ENCODE data around the gene ZNF726.
A peak's percentile ranks its signal among the peaks of the same experiment; 100 is the strongest.
"Not testable (repeated sequence)": the region's sequence is repeated elsewhere in the genome, so short reads cannot be mapped to it uniquely, and the experiment has no call there.

Gene ZNF726

GRCh38 chr19:23914402-23915286, at the start of gene ZNF726:
Gene ZNF726 (plus strand): TSS chr19:23914886. CDS start chr19:23914995, 109 bp downstream.
- DNase-seq (ENCODE audit: low read depth) = peak; percentile 91

GRCh38 chr19:23867895-23868294, 46.8 kb upstream of the ZNF726 start:
- DNase-seq (ENCODE audit: low read depth) = no peak

GRCh38 chr19:23868630-23869029, 46.1 kb upstream of the ZNF726 start:
- no peak for DNase-seq (ENCODE audit: low read depth)

GRCh38 chr19:23872282-23872919, 42.3 kb upstream of the ZNF726 start:
- no peak for DNase-seq (ENCODE audit: low read depth)

- no peak for DNase-seq (ENCODE audit: low read depth)
Observed at GRCh38 chr19:23876261-23876660, 38.4 kb upstream of the ZNF726 start.

GRCh38 chr19:23876756-23877155, 37.9 kb upstream of the ZNF726 start:
- DNase-seq (ENCODE audit: low read depth) = not testable (repeated sequence)

- DNase-seq (ENCODE audit: low read depth) = no peak
Observed at GRCh38 chr19:23882493-23882892, 32.2 kb upstream of the ZNF726 start.

- DNase-seq (ENCODE audit: low read depth) = no peak
Observed at GRCh38 chr19:23884363-23884762, 30.3 kb upstream of the ZNF726 start.

GRCh38 chr19:23887642-23888041, 27.0 kb upstream of the ZNF726 start:
- no peak for DNase-seq (ENCODE audit: low read depth)

GRCh38 chr19:23896096-23896495, 18.6 kb upstream of the ZNF726 start:
- DNase-seq (ENCODE audit: low read depth) = not testable (repeated sequence)

GRCh38 chr19:23896912-23897311, 17.8 kb upstream of the ZNF726 start:
- no peak for DNase-seq (ENCODE audit: low read depth)

GRCh38 chr19:23901360-23901759, 13.3 kb upstream of the ZNF726 start:
- DNase-seq (ENCODE audit: low read depth) = no peak

- no peak for DNase-seq (ENCODE audit: low read depth)
Observed at GRCh38 chr19:23904406-23904805, 10.3 kb upstream of the ZNF726 start.

GRCh38 chr19:23905771-23906170, 8.9 kb upstream of the ZNF726 start:
- DNase-seq (ENCODE audit: low read depth) = no peak

GRCh38 chr19:23906835-23907234, 7.9 kb upstream of the ZNF726 start:
- DNase-seq (ENCODE audit: low read depth) = no peak

- DNase-seq (ENCODE audit: low read depth) = no peak
Observed at GRCh38 chr19:23908165-23908564, 6.5 kb upstream of the ZNF726 start.

GRCh38 chr19:23909222-23909621, 5.5 kb upstream of the ZNF726 start:
- DNase-seq (ENCODE audit: low read depth) = no peak

- DNase-seq (ENCODE audit: low read depth) = no peak
Observed at GRCh38 chr19:23913931-23914330, 755 bp upstream of the ZNF726 start.

- peak; percentile 27 for DNase-seq (ENCODE audit: low read depth)
Observed at GRCh38 chr19:23916991-23917390, 2.3 kb downstream of the ZNF726 start.

GRCh38 chr19:23917856-23918255, 3.2 kb downstream of the ZNF726 start:
- no peak for DNase-seq (ENCODE audit: low read depth)

GRCh38 chr19:23925285-23925684, 10.6 kb downstream of the ZNF726 start:
- DNase-seq (ENCODE audit: low read depth) = no peak

GRCh38 chr19:23932878-23933277, 18.2 kb downstream of the ZNF726 start:
- no peak for DNase-seq (ENCODE audit: low read depth)

- DNase-seq (ENCODE audit: low read depth) = not testable (repeated sequence)
Observed at GRCh38 chr19:23937031-23937430, 22.3 kb downstream of the ZNF726 start.

Measured in amniotic epithelial cell (primary cell).